Retinal pigment epithelial cell (primary cell): Measurements from ENCODE around the gene STS.
A peak's percentile ranks its signal among the peaks of the same experiment; 100 is the strongest.
"Not testable (repeated sequence)": the region's sequence is repeated elsewhere in the genome, so short reads cannot be mapped to it uniquely, and the experiment has no call there.

Source experiments
- DNase-seq: peaks from one replicate; pipeline ENCODE4 v3.0.0-alpha.2; 2010; ENCODE audit warnings: low read depth
- H3K4me3 ChIP-seq: 2 replicates; pipeline ENCODE4 v1.5.1; 2011; ENCODE audit warnings: mild to moderate bottlenecking, low read length, control low read depth, moderate library complexity
- TF ChIP-seq, protein P1 (sequence below): conservative IDR thresholded peaks from 2 replicates; pipeline ENCODE4 v1.5.1; 2011; ENCODE audit warnings: low read depth, low read length, control low read depth, inconsistent platforms

The STS gene

GRCh38 chrX:7159149-7159861 is 11.8 kb downstream of the STS start:
- DNase-seq, result no peak
- H3K4me3 ChIP-seq, result no peak overlapping the region
- TF ChIP-seq, protein P1, sequence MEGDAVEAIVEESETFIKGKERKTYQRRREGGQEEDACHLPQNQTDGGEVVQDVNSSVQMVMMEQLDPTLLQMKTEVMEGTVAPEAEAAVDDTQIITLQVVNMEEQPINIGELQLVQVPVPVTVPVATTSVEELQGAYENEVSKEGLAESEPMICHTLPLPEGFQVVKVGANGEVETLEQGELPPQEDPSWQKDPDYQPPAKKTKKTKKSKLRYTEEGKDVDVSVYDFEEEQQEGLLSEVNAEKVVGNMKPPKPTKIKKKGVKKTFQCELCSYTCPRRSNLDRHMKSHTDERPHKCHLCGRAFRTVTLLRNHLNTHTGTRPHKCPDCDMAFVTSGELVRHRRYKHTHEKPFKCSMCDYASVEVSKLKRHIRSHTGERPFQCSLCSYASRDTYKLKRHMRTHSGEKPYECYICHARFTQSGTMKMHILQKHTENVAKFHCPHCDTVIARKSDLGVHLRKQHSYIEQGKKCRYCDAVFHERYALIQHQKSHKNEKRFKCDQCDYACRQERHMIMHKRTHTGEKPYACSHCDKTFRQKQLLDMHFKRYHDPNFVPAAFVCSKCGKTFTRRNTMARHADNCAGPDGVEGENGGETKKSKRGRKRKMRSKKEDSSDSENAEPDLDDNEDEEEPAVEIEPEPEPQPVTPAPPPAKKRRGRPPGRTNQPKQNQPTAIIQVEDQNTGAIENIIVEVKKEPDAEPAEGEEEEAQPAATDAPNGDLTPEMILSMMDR, result no peak

- TF ChIP-seq, protein P1, result no peak
- no peak for DNase-seq
- H3K4me3 ChIP-seq, result no peak overlapping the region
These were observed 15.7 kb downstream of the STS start for GRCh38 chrX:7163146-7163677.

- H3K4me3 ChIP-seq, result no peak overlapping the region
- no peak for DNase-seq
- TF ChIP-seq, protein P1, result no peak
These were observed 16.7 kb downstream of the STS start for GRCh38 chrX:7164174-7164573.

GRCh38 chrX:7168371-7168770 is 20.9 kb downstream of the STS start:
- H3K4me3 ChIP-seq, result no peak overlapping the region
- DNase-seq, result no peak
- TF ChIP-seq, protein P1, result no peak

DNA sequence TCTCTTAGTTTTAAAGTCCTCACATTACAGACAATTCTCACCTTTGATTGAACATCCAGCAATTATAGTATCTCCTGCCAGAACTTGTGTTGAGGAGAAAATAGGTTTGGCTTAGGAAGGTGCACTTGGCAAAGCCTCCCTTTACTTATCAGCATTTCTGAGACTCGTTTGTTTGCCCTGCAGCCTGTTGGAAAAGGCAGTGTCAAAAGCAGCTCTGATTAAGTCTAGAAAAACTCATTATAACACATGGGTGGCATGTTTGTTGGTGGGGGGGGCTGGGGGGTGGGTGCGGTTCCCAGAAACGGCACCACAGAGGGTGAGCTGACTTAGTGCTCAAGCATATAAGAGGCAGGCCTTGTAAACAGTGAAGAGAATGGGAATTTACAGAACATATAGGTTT is 22.1 kb downstream of the STS start:
- DNase-seq, result no peak
- TF ChIP-seq, protein P1, result no peak
- H3K4me3 ChIP-seq, result no peak overlapping the region

- TF ChIP-seq, protein P1, result peak; percentile 53
- DNase-seq, result no peak
- no peak overlapping the region for H3K4me3 ChIP-seq
These were observed 23.4 kb downstream of the STS start for GRCh38 chrX:7170898-7171297.

DNA sequence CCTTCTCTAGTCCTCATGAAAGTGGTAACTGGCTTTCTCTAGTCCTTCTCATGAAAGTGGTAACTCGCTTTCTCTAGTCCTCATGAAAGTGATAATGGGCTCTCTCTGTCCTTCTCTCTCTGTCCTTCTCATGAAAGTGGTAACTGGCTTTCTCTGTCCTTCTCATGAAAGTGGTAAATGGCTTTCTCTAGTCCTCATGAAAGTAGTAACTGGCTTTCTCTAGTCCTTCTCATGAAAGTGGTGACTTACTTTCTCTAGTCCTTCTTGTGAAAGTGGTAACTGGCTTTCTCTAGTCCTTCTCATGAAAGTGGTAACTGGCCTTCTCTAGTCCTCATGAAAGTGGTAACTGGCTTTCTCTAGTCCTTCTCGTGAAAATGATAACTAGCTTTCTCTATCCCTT is 31.3 kb downstream of the STS start:
- H3K4me3 ChIP-seq, result not testable (repeated sequence)

More for the DNA sequence above, 31.3 kb downstream of the STS start:
- DNase-seq, result not testable (repeated sequence)
